ENCODE results near the gene C16orf92.
"Not testable (repeated sequence)": the region's sequence is repeated elsewhere in the genome, so short reads cannot be mapped to it uniquely, and the experiment has no call there.

The C16orf92 gene

GRCh38 chr16:30027588-30028437, 4.8 kb downstream of the C16orf92 start:
- no peak for DNase-seq (ENCODE audit: low spot score)

- DNase-seq (ENCODE audit: low spot score): no peak
These were observed 5.6 kb downstream of the C16orf92 start for GRCh38 chr16:30028438-30029076.

- no peak for DNase-seq (ENCODE audit: low spot score)
These were observed 7.2 kb downstream of the C16orf92 start for GRCh38 chr16:30030011-30030685.

GRCh38 chr16:30030841-30031413, 7.9 kb downstream of the C16orf92 start, which contains the start of gene TLCD3B:
Gene TLCD3B, minus strand, starts transcription at chr16:30031271. Its CDS starts 744 bp downstream, at chr16:30030527.
- no peak for DNase-seq (ENCODE audit: low spot score)

GRCh38 chr16:30031477-30031918, 8.5 kb downstream of the C16orf92 start:
- DNase-seq (ENCODE audit: low spot score): no peak

GRCh38 chr16:30032083-30032819, 9.3 kb downstream of the C16orf92 start:
- peak; percentile 75 for DNase-seq (ENCODE audit: low spot score)

DNA sequence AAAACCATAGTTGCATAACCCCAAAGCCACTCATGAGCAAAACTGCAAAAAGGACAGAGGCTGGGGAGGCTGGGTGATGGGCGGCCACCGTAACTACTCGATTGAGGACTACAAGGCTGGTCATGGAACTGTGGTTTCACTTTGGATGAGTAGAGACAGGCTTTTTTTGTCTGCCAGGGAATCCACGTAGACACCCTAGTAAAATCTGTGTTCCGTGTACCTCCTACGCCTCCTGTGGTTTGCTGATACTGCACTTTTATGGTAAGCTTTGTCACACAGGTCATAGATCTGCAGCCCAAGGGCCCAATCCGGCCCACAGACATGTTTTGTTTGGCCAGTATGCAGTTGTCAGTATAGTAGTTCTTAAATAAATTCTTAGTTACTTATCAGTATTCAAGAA, 10.3 kb downstream of the C16orf92 start:
- no peak for DNase-seq (ENCODE audit: low spot score)

- DNase-seq (ENCODE audit: low spot score): no peak
These were observed 17.2 kb downstream of the C16orf92 start for GRCh38 chr16:30040221-30040620.

GRCh38 chr16:30040690-30041089, 17.7 kb downstream of the C16orf92 start:
- not testable (repeated sequence) for DNase-seq (ENCODE audit: low spot score)

DNA sequence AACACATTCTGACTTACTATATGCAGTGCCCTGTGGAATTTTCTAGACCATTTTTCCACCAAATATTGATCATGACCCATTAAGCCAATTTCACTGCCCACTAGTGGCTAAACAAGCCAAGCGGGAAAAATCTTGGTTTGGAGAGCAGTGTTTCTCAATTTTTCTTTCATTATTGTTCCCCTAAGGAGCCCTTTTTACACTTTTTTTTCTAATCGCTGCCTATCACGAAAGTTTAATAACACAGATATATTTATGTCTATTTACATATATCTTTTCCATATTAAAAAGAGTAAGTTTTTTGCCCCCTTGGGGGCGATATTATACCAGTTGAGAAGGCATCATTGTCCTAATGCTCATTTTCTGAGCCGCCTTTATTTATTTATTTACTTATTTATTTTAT, 18.8 kb downstream of the C16orf92 start:
- DNase-seq (ENCODE audit: low spot score): no peak

DNA sequence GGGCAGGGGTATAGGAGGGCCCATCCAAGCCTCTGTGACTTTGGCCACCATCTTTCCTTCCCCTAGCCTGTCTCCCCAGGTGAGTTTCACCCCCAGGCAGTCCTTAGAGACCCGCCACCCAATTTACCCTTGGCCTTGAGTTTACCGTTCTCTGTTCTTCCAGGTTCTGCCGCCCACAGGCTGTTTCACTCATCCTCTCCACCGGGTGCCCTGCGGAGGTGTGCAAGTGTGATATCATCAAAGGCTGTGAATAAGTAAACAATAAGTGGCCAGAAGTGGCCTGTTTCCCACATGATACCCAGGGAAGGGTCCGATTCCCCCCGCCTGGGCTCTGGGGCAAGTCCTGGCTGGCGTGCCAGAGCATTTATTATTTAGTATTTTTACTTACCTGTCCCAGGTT, 23.2 kb downstream of the C16orf92 start:
- DNase-seq (ENCODE audit: low spot score): no peak

- no peak for DNase-seq (ENCODE audit: low spot score)
These were observed 23.6 kb downstream of the C16orf92 start for GRCh38 chr16:30046588-30046987.

GRCh38 chr16:30049871-30050270, 26.9 kb downstream of the C16orf92 start:
- no peak for DNase-seq (ENCODE audit: low spot score)

DNA sequence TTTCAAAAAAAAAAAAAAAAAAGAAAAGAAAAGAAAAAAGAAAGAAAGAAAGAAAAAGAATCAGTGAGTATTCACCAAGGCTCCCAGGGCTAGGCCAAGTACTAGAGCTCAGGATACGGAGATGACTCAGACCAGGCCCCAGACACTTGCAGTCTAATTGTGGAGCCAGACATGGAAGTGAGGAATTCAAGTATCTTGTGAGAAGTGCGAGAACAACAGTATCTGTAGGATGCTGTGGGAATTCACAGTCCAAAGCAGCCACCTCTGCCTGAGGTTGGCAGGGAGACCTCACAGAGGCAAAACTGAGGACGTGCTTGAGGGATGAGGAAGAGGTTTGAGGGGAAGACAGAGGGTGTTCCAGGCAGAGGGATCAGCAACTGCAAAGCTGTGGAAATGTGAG, 28.5 kb downstream of the C16orf92 start:
- peak; percentile 60 for DNase-seq (ENCODE audit: low spot score)

GRCh38 chr16:30052671-30053372, 29.8 kb downstream of the C16orf92 start:
- peak; percentile 95 for DNase-seq (ENCODE audit: low spot score)

DNA sequence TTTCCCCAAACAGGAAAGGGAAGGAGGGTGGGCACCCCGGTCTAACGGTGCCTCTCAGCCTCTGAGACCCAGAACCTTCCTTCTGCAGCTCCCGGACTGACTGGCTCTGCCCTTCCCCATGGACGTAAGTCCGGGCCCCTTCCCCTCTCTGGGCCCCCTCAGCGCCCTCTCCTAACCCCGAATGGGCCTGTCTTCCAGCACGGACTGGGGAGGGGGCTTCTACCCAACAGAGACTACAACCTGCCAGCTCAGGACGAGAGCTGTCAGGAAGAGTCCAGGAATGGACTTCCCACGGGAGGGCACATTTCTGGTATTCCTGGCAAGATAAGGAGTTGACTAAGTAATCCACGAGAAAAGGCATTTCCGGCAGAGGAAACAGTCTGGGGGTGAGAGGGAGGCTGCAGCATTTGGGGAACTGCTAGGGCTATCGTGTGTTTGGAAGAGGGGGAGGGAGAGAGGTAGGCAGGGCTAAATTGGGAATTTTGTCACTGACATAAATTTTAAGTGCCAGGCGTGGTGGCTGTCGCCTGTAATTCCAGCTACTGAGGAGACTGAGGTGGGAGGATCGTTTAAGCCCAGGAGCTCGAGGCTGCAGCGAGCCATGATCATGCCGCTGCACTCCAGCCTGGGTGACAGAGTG, 30.5 kb downstream of the C16orf92 start:
- DNase-seq (ENCODE audit: low spot score): peak; percentile 67

DNA sequence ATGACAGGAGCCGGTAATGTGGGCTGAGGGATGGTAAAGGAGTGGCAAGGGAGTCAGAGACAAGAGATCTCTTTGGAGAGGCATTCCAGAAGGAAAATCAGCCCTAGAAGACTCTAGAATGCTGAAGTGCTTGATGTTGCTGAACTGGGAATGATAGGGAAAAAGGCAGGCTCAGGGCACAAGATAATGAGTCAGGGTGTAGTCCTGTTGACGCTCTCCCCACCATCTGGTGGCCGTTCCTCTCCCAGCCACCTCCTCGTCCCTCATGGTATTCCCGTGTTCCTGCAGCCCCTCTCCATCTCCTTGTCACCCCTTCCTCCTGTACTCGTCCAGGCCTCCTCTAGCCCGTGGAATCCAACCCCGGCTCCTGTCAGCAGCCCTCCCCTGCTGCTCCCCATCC, 31.5 kb downstream of the C16orf92 start:
- DNase-seq (ENCODE audit: low spot score): no peak

GRCh38 chr16:30054959-30055553, 32.1 kb downstream of the C16orf92 start:
- DNase-seq (ENCODE audit: low spot score): no peak

GRCh38 chr16:30060346-30060745, 37.3 kb downstream of the C16orf92 start:
- no peak for DNase-seq (ENCODE audit: low spot score)
